ENCODE results near the gene TRIM28. TPM values are rescaled to one million over a fixed set of nuclear protein-coding genes. Genes with fewer than 3 reads are reported as not detected.

The TRIM28 gene
- total and polyA plus RNA-seq, 9 of the 15 experiments (the other 6 are each of a cell fraction or from before 2014, with no cell fraction given) = 12.1 to 797 (median 490) TPM

- TF ChIP-seq PTRF (tag; IDR thresholded peaks at IDR 0.05) = no peak
- no peak for TF ChIP-seq EP300 (IDR thresholded peaks at IDR 0.05; ENCODE audit: low read length)
- no peak for TF ChIP-seq RAD21 (CRISPR knock-in tag; conservative IDR thresholded peaks at IDR 0.05 in 1 of 2, IDR thresholded peaks at IDR 0.05 in 1 of 2)
- TF ChIP-seq GABPB2 (CRISPR knock-in tag; conservative IDR thresholded peaks at IDR 0.05) = no peak; the same call in 1 of the 2 replicates
- peak; percentile 86 for TF ChIP-seq RBFOX2 (IDR thresholded peaks at IDR 0.05; ENCODE audit: low read depth, low read length)
- no peak for TF ChIP-seq TSHZ1 (CRISPR knock-in tag; IDR thresholded peaks at IDR 0.05)
- TF ChIP-seq STAT6 (CRISPR knock-in tag; IDR thresholded peaks at IDR 0.05) = no peak
- no peak for TF ChIP-seq BMI1 (IDR thresholded peaks at IDR 0.05; ENCODE audit: low read length)
- peak; percentile 77 to 81; a peak in 3 of 4 replicates for TF ChIP-seq SIN3A (IDR thresholded peaks at IDR 0.05; ENCODE audit: borderline replicate concordance in 2 of 2, control insufficient read depth in 1 of 2, low read depth in 2 of 2, low read length in 2 of 2)
- no peak for TF ChIP-seq ZKSCAN3 (CRISPR knock-in tag; IDR thresholded peaks at IDR 0.05)
- TF ChIP-seq SRF (CRISPR knock-in tag; IDR thresholded peaks at IDR 0.05) = no peak
- TF ChIP-seq SRSF1 (IDR thresholded peaks at IDR 0.05; ENCODE audit: low read depth, low read length) = no peak
- TF ChIP-seq FOXP1 (CRISPR knock-in tag; IDR thresholded peaks at IDR 0.05) = peak; percentile 86
- 0 out of 2 replicates have a peak, but pooled peaks have one; percentile 22 for TF ChIP-seq TCF3 (CRISPR knock-in tag; IDR thresholded peaks at IDR 0.05)
- no peak for TF ChIP-seq SNIP1 (IDR thresholded peaks at IDR 0.05; ENCODE audit: low read depth)
- no peak for TF ChIP-seq CGGBP1 (CRISPR knock-in tag; IDR thresholded peaks at IDR 0.05)
- TF ChIP-seq CEBPB (tag; IDR thresholded peaks at IDR 0.05) = no peak
- no peak for TF ChIP-seq KDM5B (IDR thresholded peaks at IDR 0.05; ENCODE audit: insufficient replicate concordance, low read depth, low read length)
- TF ChIP-seq NFATC3 (IDR thresholded peaks at IDR 0.05) = no peak
- no peak for TF ChIP-seq ZBTB2 (IDR thresholded peaks at IDR 0.05)
Observed at GRCh38 chr19:58559275-58560006, 15.6 kb downstream of the TRIM28 start (continued).

Measured in K562 (cell line).